Natural killer cell (primary cell): Measurements from ENCODE around the gene ITGA6. TPM values are rescaled to one million over a fixed set of nuclear protein-coding genes. Genes with fewer than 3 reads are reported as not detected.

Experiments used
- ATAC-seq, 3 donors: fragments of 150-1000 bp in 2 of 3; fragments of 200-7000 bp in 1 of 3; cut with Tn5 transposase; 1 replicate in 1 of 3; 2 replicates in 2 of 3; pipeline ENCODE4 v1.10.0; 2021; ENCODE audit warnings: mild to moderate bottlenecking in 2 of 3, moderate library complexity in 2 of 3
- DNase-seq, 2 donors: peaks; one replicate each; pipeline versions ENCODE4 v3.0.0 to v3.0.0-alpha.2; 2013 to 2021; ENCODE audit warnings: mixed read lengths in 1 of 2
- H3K27ac ChIP-seq: one replicate; pipeline ENCODE4 v1.5.1; 2013; ENCODE audit warnings: mild to moderate bottlenecking, low read length
- H3K27me3 ChIP-seq: one replicate; pipeline ENCODE4 v1.6.1; 2013; ENCODE audit warnings: low read length; ENCODE audit not compliant: control insufficient read depth, insufficient read depth
- H3K36me3 ChIP-seq: one replicate; pipeline ENCODE4 v1.6.1; 2013; ENCODE audit warnings: low read length; ENCODE audit not compliant: control insufficient read depth, insufficient read depth
- H3K4me1 ChIP-seq: one replicate; pipeline ENCODE4 v1.6.1; 2013; ENCODE audit warnings: low read length; ENCODE audit not compliant: control insufficient read depth, insufficient read depth
- H3K4me3 ChIP-seq: one replicate; pipeline ENCODE4 v1.5.1; 2013; ENCODE audit warnings: low read length
- H3K9me3 ChIP-seq: one replicate; pipeline ENCODE4 v1.6.1; 2013; ENCODE audit warnings: low read length; ENCODE audit not compliant: control insufficient read depth, insufficient read depth
- H3K27ac Mint-ChIP-seq, 2 donors: one replicate each; pipeline ENCODE4 v1.8.0; 2022; ENCODE audit warnings: mild to moderate bottlenecking in 2 of 2, mixed read lengths in 2 of 2, moderate library complexity in 1 of 2
- H3K27me3 Mint-ChIP-seq, 2 donors: one replicate each; pipeline ENCODE4 v1.8.0; 2022; ENCODE audit warnings: low read depth in 2 of 2, mixed read lengths in 2 of 2
- H3K36me3 Mint-ChIP-seq: one replicate; pipeline ENCODE4 v1.8.0; 2022; ENCODE audit warnings: mixed read lengths
- H3K4me1 Mint-ChIP-seq, 2 donors: one replicate each; pipeline ENCODE4 v1.8.0; 2022; ENCODE audit warnings: mixed read lengths in 2 of 2
- H3K4me3 Mint-ChIP-seq: one replicate; pipeline ENCODE4 v1.8.0; 2022; ENCODE audit warnings: mild to moderate bottlenecking, moderate library complexity, mixed read lengths
- H3K9me3 Mint-ChIP-seq, 2 donors: one replicate each; pipeline ENCODE4 v1.8.0; 2022; ENCODE audit warnings: mixed read lengths in 2 of 2
- WGBS: methylation state at CpG from one replicate; pipeline ENCODE4 v1.1.7; 2013; ENCODE audit warnings: missing lambda C conversion rate; ENCODE audit not compliant: insufficient coverage; 5-methylcytosine and 5-hydroxymethylcytosine counted together
- intact Hi-C: fragments of 100-400 bp; cut with micrococcal nuclease; formaldehyde crosslinking; loops from one replicate; pipeline ENCODE4 v1.14.2; 2022
- total RNA-seq, 4 donors: library from RNA; stranded (reverse); fragments of 120-200 nt in 1 of 4; gene quantifications; one replicate each; pipeline versions ENCODE4 v1.2.3 to v1.2.4, GENCODE V29; 2013 to 2022
- TF ChIP-seq, protein P1 (sequence below): fragments of 200-600 bp; IDR thresholded peaks from one replicate; pipeline ENCODE4 v1.8.0; 2022; ENCODE audit warnings: antibody characterized with exemption

ITGA6 gene
- total RNA-seq, 3 donors from 2014 or later (not counting 1 experiment from before 2014, with no cell fraction given), result 34.0 to 52.8 (median 38.3) TPM

DNA sequence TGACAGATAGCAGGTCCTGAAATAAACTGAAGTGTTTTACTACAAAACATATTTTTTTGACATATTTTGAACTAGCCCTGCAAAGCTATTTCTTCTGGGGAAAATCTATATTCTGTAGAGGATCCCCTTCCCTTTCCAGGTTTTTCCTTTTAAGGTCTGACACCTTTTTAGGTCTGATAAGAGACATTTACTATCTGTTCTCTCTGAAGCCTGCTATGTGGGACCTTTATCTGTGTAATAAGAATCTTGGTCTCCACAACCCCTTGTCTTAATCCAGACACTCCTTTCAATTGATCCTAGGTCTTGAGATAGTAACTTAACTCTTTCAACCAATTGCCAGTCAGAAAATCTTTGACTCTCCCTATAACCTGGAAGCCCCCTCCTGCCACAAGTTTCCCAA, 123.0 kb downstream of the ITGA6 start:
- H3K4me1 Mint-ChIP-seq, result peaks cover 9 to 14% of the 10 kb centered on the region in 2 donors
- TF ChIP-seq, protein P1, sequence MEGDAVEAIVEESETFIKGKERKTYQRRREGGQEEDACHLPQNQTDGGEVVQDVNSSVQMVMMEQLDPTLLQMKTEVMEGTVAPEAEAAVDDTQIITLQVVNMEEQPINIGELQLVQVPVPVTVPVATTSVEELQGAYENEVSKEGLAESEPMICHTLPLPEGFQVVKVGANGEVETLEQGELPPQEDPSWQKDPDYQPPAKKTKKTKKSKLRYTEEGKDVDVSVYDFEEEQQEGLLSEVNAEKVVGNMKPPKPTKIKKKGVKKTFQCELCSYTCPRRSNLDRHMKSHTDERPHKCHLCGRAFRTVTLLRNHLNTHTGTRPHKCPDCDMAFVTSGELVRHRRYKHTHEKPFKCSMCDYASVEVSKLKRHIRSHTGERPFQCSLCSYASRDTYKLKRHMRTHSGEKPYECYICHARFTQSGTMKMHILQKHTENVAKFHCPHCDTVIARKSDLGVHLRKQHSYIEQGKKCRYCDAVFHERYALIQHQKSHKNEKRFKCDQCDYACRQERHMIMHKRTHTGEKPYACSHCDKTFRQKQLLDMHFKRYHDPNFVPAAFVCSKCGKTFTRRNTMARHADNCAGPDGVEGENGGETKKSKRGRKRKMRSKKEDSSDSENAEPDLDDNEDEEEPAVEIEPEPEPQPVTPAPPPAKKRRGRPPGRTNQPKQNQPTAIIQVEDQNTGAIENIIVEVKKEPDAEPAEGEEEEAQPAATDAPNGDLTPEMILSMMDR, result no peak
- Histone ChIP-seq H3K4me1 (peaks cover 3% of the 10 kb centered on the region), H3K27me3 (no peaks in the 10 kb centered on the region), H3K4me3 (no peak overlapping the region), H3K27ac (no peak overlapping the region), H3K36me3 (no peaks in the 10 kb centered on the region), H3K9me3 (peaks cover 4% of the 10 kb centered on the region)
- intact Hi-C loops, result no loop called here
- ATAC-seq, result no peak
- H3K27ac Mint-ChIP-seq, result no peak overlapping the region
- DNase-seq, result no peak
- no peaks in the 10 kb centered on the region for H3K36me3 Mint-ChIP-seq
- H3K27me3 Mint-ChIP-seq, result peaks cover 0 to 2% of the 10 kb centered on the region in 2 donors
- H3K9me3 Mint-ChIP-seq, result no peaks in the 10 kb centered on the region
- H3K4me3 Mint-ChIP-seq, result no peak overlapping the region

DNA sequence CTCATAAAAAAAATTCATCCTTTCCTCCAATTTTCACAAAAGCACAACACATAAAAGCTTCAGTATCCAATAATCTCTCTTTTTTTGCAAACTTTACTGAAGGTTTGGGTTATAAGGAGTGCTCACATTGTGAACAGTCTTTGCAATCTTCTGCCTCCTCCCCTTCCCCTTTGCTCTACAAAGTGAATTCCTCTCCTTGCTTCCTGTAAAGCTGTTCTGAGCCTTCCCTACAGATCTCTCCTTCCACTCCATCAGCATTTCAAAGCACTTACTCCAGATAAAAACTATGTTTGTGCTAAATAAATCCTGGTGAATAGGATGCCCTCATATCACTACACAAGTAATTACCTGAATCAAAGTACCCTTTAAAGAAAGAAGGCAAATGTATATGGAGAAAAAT, 123.9 kb downstream of the ITGA6 start:
- Histone ChIP-seq H3K36me3 (no peaks in the 10 kb centered on the region), H3K27me3 (no peaks in the 10 kb centered on the region), H3K27ac (no peak overlapping the region), H3K4me1 (peaks cover 4% of the 10 kb centered on the region), H3K9me3 (peaks cover 4% of the 10 kb centered on the region), H3K4me3 (no peak overlapping the region)
- Mint-ChIP-seq H3K27me3 (peaks cover 0 to 2% of the 10 kb centered on the region in 2 donors), H3K27ac (no peak overlapping the region), H3K36me3 (no peaks in the 10 kb centered on the region), H3K4me1 (peaks cover 10 to 17% of the 10 kb centered on the region in 2 donors), H3K9me3 (no peaks in the 10 kb centered on the region), H3K4me3 (no peak overlapping the region)
- intact Hi-C loops, result no loop called here
- ATAC-seq (no peak), DNase-seq (no peak)
- TF ChIP-seq, protein P1, result no peak

DNA sequence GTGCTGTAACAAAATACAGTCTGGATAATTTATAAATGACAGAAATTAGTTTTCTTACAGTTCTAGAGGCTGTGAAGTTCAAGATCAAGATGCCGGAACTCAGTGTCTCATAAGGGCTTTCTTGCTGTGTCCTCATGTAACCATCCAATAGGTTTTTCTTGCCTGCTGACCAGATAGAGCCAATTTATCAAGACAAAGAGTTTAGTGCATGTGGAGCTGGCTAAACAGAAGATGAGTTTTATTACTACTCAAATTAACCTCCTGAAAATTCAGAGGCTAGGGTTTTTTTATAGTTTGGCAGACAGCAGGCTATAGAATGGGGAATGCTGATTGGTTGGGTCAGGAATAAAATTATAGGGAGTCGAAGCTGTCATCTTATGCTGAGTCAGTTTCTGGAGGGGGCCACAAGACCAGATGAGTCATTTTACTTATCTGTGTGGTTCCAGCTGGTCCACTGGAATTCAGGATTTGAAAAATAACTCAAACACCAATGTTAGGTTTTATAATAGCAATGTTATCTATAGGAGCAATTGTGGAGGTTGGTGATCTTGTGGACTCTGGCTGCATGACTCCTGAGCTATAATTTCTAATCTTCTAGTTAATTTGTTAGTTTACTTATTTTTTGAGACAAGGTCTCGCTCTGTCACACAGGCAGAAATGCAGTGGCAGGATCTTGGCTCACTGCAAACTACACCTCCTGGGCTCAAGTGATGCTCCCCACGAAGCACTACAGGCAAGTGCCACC, 125.3 kb downstream of the ITGA6 start:
- no peak for DNase-seq

More for the DNA sequence above, 125.3 kb downstream of the ITGA6 start:
- Mint-ChIP-seq H3K9me3 (no peaks in the 10 kb centered on the region), H3K27ac (no peak overlapping the region), H3K27me3 (peaks cover 0 to 2% of the 10 kb centered on the region in 2 donors), H3K4me1 (peaks cover 24 to 30% of the 10 kb centered on the region in 2 donors), H3K36me3 (no peaks in the 10 kb centered on the region), H3K4me3 (no peak overlapping the region)
- TF ChIP-seq, protein P1, result no peak
- H3K27ac ChIP-seq, result no peak overlapping the region
- peaks cover 3% of the 10 kb centered on the region for H3K9me3 ChIP-seq
- 89% methylated on average over 4 of the region's 4 CpGs for WGBS
- no peaks in the 10 kb centered on the region for H3K27me3 ChIP-seq
- H3K36me3 ChIP-seq, result no peaks in the 10 kb centered on the region
- no peak overlapping the region for H3K4me3 ChIP-seq
- intact Hi-C loops, result no loop called here
- no peak for ATAC-seq
- peaks cover 4% of the 10 kb centered on the region for H3K4me1 ChIP-seq
